ENCODE data around the gene ANKRD49.

- TF ChIP-seq CTCF (IDR thresholded peaks at IDR 0.05): no peak
- TF ChIP-seq ZFX (IDR thresholded peaks at IDR 0.05; ENCODE audit: borderline replicate concordance): no peak
Measured at GRCh38 chr11:94549146-94549545, 55.4 kb downstream of the ANKRD49 start.

Data from 22Rv1 (cell line).